Neural cell (in vitro differentiated cells): ENCODE results near the gene TSPAN18. TPM values are rescaled to one million over a fixed set of nuclear protein-coding genes. Genes with fewer than 3 reads are reported as not detected.

Source experiments
- H2AFZ ChIP-seq: fragments of 200-600, 300-800 bp; sonication (generic), shearing (Covaris generic); 2 replicates; pipeline ENCODE4 v1.6.0; 2014; ENCODE audit warnings: low read depth, mild to moderate bottlenecking, antibody characterized with exemption, low read length, moderate library complexity
- H3F3A ChIP-seq: fragments of 200-600 bp; shearing (Covaris generic); 2 replicates; pipeline ENCODE4 v1.6.1; 2016; ENCODE audit warnings: mild to moderate bottlenecking, moderate library complexity, mixed read lengths, antibody characterized with exemption, low read length; ENCODE audit not compliant: insufficient read depth, poor library complexity, severe bottlenecking
- H3K27ac ChIP-seq: fragments of 200-600, 300-800 bp; sonication (generic), shearing (Covaris generic); 2 replicates; pipeline ENCODE4 v1.5.1; 2014; ENCODE audit warnings: mild to moderate bottlenecking, low read length, moderate library complexity
- H3K27me3 ChIP-seq: fragments of 300-800, 200-600 bp; sonication (generic), shearing (Covaris generic); 2 replicates; pipeline ENCODE4 v1.6.0; 2014; ENCODE audit warnings: mild to moderate bottlenecking, low read depth, low read length, moderate library complexity; ENCODE audit not compliant: insufficient read depth
- H3K36me3 ChIP-seq: fragments of 300-800, 200-600 bp; sonication (generic), shearing (Covaris generic); 2 replicates; pipeline ENCODE4 v1.5.1; 2014; ENCODE audit warnings: mild to moderate bottlenecking, antibody characterized with exemption, low read length, moderate library complexity; ENCODE audit not compliant: insufficient read depth
- H3K4me2 ChIP-seq: fragments of 300-800, 200-600 bp; sonication (generic), shearing (Covaris generic); 2 replicates; pipeline ENCODE4 v1.6.0; 2014; ENCODE audit warnings: mild to moderate bottlenecking, low read length
- H3K4me3 ChIP-seq: fragments of 300-800, 200-600 bp; sonication (generic), shearing (Covaris generic); 2 replicates; pipeline ENCODE4 v1.5.1; 2014; ENCODE audit warnings: mild to moderate bottlenecking, low read length, moderate library complexity
- H3K79me2 ChIP-seq: fragments of 200-600 bp; shearing (Covaris generic); replicated peaks from 2 replicates; pipeline ENCODE4 v1.6.0; 2014; ENCODE audit warnings: mild to moderate bottlenecking, low read length, moderate library complexity; ENCODE audit not compliant: insufficient read depth
- H3K9ac ChIP-seq: fragments of 300-800, 200-600 bp; sonication (generic), shearing (Covaris generic); 2 replicates; pipeline ENCODE4 v1.6.1; 2016; ENCODE audit warnings: mild to moderate bottlenecking, low read length, mixed read lengths
- H3K9me2 ChIP-seq: fragments of 200-600 bp; shearing (Covaris generic); 2 replicates; pipeline ENCODE4 v1.6.1; 2016; ENCODE audit warnings: mild to moderate bottlenecking, low read length, mixed read lengths; ENCODE audit not compliant: insufficient read depth
- H3K9me3 ChIP-seq: fragments of 200-600, 300-800 bp; sonication (generic), shearing (Covaris generic); 2 replicates; pipeline ENCODE4 v1.6.1; 2016; ENCODE audit warnings: mild to moderate bottlenecking, mixed run types, low read length, moderate library complexity, mixed read lengths
- H4K20me1 ChIP-seq: fragments of 200-600 bp; shearing (Covaris generic); 2 replicates; pipeline ENCODE4 v1.6.1; 2016; ENCODE audit warnings: mild to moderate bottlenecking, mixed run types; ENCODE audit not compliant: insufficient read depth
- EP300 ChIP-seq: fragments of 450-650 bp; conservative IDR thresholded peaks from 2 replicates; pipeline ENCODE4 v1.6.1; 2014; ENCODE audit warnings: antibody characterized with exemption, mild to moderate bottlenecking, moderate library complexity; ENCODE audit not compliant: poor library complexity, severe bottlenecking
- EZH2 ChIP-seq: fragments of 200-600, 300-800 bp; shearing (Covaris generic), sonication (generic); IDR thresholded peaks from 2 replicates; pipeline ENCODE4 v1.6.1; 2014; ENCODE audit warnings: antibody characterized with exemption, low read length, borderline replicate concordance, mild to moderate bottlenecking; ENCODE audit not compliant: insufficient read depth, poor library complexity, severe bottlenecking
- MXI1 ChIP-seq: fragments of 450-650 bp; conservative IDR thresholded peaks from 2 replicates; pipeline ENCODE4 v1.6.1; 2014; ENCODE audit warnings: antibody characterized with exemption, mild to moderate bottlenecking; ENCODE audit not compliant: poor library complexity, severe bottlenecking
- POLR2AphosphoS5 ChIP-seq: IDR thresholded peaks from 2 replicates; pipeline ENCODE4 v1.6.1; 2012
- RAD21 ChIP-seq: fragments of 450-650 bp; conservative IDR thresholded peaks from 2 replicates; pipeline ENCODE4 v1.6.1; 2014; ENCODE audit warnings: antibody characterized with exemption, mild to moderate bottlenecking, moderate library complexity
- REST ChIP-seq: IDR thresholded peaks from 2 replicates; pipeline ENCODE4 v1.6.1; 2012; ENCODE audit warnings: borderline replicate concordance
- SMC3 ChIP-seq: fragments of 450-650 bp; conservative IDR thresholded peaks from 2 replicates; pipeline ENCODE4 v1.6.1; 2014; ENCODE audit warnings: antibody characterized with exemption, mild to moderate bottlenecking, moderate library complexity; ENCODE audit not compliant: poor library complexity
- TAF1 ChIP-seq: IDR thresholded peaks from 2 replicates; pipeline ENCODE4 v1.6.1; 2012; ENCODE audit warnings: low read depth
- polyA plus RNA-seq: library from polyadenylated mRNA; depleted of rRNA; stranded (reverse); fragments of >200 nt; gene quantifications from 2 replicates; pipeline ENCODE4 v1.2.3, GENCODE V29; 2014
- TF ChIP-seq, protein P1 (sequence below): fragments of 450-650 bp; IDR thresholded peaks from 2 replicates; pipeline ENCODE4 v1.5.1; 2014; ENCODE audit warnings: antibody characterized with exemption, mild to moderate bottlenecking, moderate library complexity; ENCODE audit not compliant: poor library complexity, severe bottlenecking

The TSPAN18 gene
- polyA plus RNA-seq, 1 donor from 2014 or later: 8.4 TPM

DNA sequence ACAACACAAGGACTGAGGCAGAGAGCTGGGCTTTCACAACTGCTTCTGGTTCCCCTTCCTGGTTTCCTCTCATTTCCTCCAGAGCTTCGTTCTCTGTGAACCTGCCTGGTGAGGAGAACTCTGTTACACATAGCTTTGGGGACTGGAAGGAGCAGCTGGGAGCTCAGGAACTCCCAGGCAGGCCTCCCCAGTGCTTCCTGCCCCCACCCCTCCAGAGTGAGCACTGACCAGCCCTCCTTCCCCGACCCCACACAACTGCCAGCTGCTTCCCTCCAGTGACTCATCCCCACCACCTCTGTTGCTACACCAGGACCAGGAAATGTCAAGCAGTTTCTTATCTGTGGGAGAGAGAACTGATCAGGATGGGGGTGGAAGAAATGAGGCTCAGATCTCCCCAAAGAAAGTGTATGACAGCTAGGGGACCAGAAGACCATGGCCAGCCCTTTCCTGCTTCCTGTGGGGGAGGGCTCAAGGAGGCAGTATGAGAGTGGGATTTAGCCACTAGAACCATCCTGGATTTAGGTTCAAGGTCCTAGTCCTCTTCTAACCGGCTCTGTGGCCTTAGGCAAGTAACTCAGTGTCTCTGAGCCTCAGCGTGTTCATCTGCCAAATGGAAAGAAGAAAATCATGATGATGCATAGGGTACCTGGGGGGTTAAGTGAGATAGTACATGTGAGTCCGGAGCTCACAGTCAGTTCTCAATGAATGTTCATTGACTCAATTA is 228.4 kb downstream of the TSPAN18 start:
- Histone ChIP-seq H3K9me2 (no peaks in the 10 kb centered on the region), H3K4me2 (no peak overlapping the region), H3F3A (no peaks in the 10 kb centered on the region), H3K27me3 (no peaks in the 10 kb centered on the region), H3K27ac (no peak overlapping the region), H3K36me3 (no peaks in the 10 kb centered on the region), H2AFZ (no peak overlapping the region), H3K4me3 (no peak overlapping the region), H3K9me3 (no peaks in the 10 kb centered on the region), H3K9ac (no peak overlapping the region), H3K79me2 (peaks cover 2% of the 10 kb centered on the region), H4K20me1 (no peaks in the 10 kb centered on the region)
- no peak for TF ChIP-seq TAF1
- no peak for TF ChIP-seq SMC3
- TF ChIP-seq POLR2AphosphoS5: no peak

DNA sequence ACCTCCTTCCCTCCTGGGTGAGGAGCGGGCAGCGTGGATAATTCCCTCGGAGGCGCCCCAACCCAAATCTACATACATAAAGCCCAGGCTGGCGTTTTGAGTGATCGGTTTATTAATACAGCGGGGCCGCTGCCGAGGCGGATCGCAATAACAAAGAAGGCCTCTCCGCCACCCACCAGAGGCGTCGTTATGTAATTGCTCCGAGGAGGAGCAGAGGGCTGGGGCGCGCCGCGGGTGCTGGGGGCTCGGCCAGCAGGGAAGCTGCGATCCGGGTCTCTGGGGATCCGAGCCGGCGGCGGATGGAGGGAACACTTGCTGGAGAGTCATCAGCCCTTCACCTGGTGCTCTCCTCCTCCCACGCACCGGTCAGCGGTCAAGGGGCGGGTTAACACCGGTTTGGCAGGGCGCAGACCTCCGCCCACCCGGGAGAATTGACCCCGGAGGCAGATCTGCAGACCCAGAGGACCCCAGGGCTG is 230.3 kb downstream of the TSPAN18 start:
- Histone ChIP-seq H3K9ac (peak overlapping the region; percentile 60), H3K27ac (peak overlapping the region; percentile 50), H3K27me3 (no peaks in the 10 kb centered on the region), H3F3A (no peaks in the 10 kb centered on the region), H3K4me3 (peak overlapping the region; percentile 38), H4K20me1 (no peaks in the 10 kb centered on the region), H3K9me2 (no peaks in the 10 kb centered on the region), H3K9me3 (no peaks in the 10 kb centered on the region), H3K4me2 (peak overlapping the region; percentile 4), H3K36me3 (no peaks in the 10 kb centered on the region), H3K79me2 (no peaks in the 10 kb centered on the region), H2AFZ (peak overlapping the region; percentile 47)
- TF ChIP-seq EP300 (peak; percentile 35), POLR2AphosphoS5 (no peak), MXI1 (no peak), EZH2 (no peak), RAD21 (peak; percentile 10), REST (no peak)
- TF ChIP-seq, protein P1, sequence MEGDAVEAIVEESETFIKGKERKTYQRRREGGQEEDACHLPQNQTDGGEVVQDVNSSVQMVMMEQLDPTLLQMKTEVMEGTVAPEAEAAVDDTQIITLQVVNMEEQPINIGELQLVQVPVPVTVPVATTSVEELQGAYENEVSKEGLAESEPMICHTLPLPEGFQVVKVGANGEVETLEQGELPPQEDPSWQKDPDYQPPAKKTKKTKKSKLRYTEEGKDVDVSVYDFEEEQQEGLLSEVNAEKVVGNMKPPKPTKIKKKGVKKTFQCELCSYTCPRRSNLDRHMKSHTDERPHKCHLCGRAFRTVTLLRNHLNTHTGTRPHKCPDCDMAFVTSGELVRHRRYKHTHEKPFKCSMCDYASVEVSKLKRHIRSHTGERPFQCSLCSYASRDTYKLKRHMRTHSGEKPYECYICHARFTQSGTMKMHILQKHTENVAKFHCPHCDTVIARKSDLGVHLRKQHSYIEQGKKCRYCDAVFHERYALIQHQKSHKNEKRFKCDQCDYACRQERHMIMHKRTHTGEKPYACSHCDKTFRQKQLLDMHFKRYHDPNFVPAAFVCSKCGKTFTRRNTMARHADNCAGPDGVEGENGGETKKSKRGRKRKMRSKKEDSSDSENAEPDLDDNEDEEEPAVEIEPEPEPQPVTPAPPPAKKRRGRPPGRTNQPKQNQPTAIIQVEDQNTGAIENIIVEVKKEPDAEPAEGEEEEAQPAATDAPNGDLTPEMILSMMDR: peak; percentile 35
